ENCODE data around the gene SDF4. TPM values are rescaled to one million over a fixed set of nuclear protein-coding genes. Genes with fewer than 3 reads are reported as not detected.

The SDF4 gene
- total and polyA plus RNA-seq, 10 donors, result 39.1 to 145 (median 88.5) TPM

- no peak for TF ChIP-seq POLR2A (IDR thresholded peaks at IDR 0.05)
- no peak for TF ChIP-seq CTCF (IDR thresholded peaks at IDR 0.05 in 8 of 11, conservative IDR thresholded peaks at IDR 0.05 in 3 of 11)
- TF ChIP-seq POLR2AphosphoS5 (IDR thresholded peaks at IDR 0.05), result peak in 2 of 3 donors; percentile 18 to 27
- Histone ChIP-seq H3K27ac (no peak overlapping the region), H3K4me1 (peaks cover 0 to 67% (median 38%) of the 10 kb centered on the region in 6 donors), H3K36me3 (no peaks in the 10 kb centered on the region), H3K27me3 (replicated peaks in 1 of 7) (peaks cover 0 to 100% (median 68%) of the 10 kb centered on the region in 7 donors), H3K9me3 (peaks cover 0 to 5% (median 0%) of the 10 kb centered on the region in 8 donors), H3K4me3 (peak overlapping the region in 1 of 8 donors; percentile 23)
- intact Hi-C loops (cut with DNase I; ENCODE audit: low total_unique reads), result no loop called here
- 48 to 68% (median 55%) methylated on average over 16 to 33 of the region's 33 CpGs for WGBS, 5 donors
- peak; percentile 86 for DNase-seq
These were observed 60.1 kb downstream of the SDF4 start for GRCh38 chr1:1171546-1172340.

DNA sequence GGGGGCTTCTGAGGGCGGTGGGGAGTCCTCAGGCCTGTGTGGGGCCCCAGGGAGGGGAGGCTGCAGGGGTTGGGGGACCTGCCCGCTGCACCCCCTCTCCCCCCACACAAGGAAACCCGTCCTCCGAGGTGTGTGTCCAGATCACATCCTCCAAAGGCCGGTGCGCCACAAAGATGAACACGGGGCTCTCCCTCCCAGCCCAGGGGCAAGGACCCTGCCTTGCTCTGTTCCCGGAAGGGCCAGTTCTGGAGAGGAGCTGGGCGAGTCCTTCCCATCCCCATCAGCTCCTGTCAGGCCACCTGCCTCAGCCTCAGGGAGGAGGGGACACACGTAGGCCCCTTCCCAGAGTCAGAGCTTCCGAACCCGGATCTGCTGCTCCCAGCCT lies 60.6 kb downstream of the SDF4 start:
- Histone ChIP-seq H3K4me3 (peak overlapping the region in 1 of 8 donors; percentile 23), H3K9me3 (peaks cover 0 to 5% (median 0%) of the 10 kb centered on the region in 8 donors), H3K4me1 (peaks cover 0 to 73% (median 38%) of the 10 kb centered on the region in 6 donors), H3K36me3 (no peaks in the 10 kb centered on the region), H3K27me3 (replicated peaks in 1 of 7) (peaks cover 0 to 100% (median 72%) of the 10 kb centered on the region in 7 donors), H3K27ac (no peak overlapping the region)
- intact Hi-C loops (cut with DNase I; ENCODE audit: low total_unique reads), result no loop called here
- no peak for DNase-seq
- no peak for TF ChIP-seq POLR2AphosphoS5 (IDR thresholded peaks at IDR 0.05)
- no peak for TF ChIP-seq CTCF (IDR thresholded peaks at IDR 0.05 in 8 of 11, conservative IDR thresholded peaks at IDR 0.05 in 3 of 11)
- TF ChIP-seq POLR2A (IDR thresholded peaks at IDR 0.05), result no peak
- 57 to 76% (median 71%) methylated on average over 4 to 12 of the region's 12 CpGs for WGBS, 5 donors

DNA sequence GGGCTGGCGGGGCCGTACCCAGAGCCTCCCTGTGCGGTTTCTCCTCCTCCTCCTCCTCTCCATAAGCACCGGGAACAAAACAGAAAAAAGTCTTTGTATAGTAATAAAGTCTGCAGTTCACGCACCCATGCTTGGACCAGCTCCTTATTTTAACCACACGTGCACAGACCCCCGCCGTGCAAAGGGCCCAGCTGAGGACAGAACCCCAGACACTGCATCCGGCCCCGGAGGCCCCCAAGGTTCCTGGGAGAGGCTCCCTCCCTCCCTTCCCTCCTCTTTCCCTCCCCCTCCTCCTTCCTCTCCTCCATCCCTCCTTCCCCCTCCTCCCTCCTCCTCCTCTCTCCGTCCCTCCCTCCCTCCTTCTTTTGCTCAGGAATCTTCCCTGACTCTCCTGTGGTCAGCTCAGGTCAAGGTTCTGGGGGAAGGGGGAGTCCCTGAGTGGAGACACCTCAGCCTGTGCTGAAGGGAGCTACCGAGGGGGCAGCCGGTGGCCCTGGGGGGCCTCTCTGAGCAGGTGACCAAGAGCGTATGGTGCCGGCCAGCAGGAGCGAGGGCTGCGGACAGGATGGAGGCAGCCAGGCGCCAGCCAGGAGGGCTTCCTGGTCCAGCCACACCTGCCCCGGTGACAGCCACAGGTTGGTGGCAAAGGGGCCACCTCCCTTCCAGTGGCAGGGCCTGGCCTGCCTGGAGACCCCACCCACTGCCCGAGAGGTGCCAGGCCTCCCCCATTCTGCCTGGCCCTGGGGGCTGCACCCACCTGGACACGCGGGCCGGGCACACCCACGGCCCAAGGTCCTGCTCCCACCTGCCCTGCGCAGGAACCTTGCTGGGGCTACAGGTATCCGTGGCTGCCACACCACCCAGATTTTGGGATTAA lies 61.3 kb downstream of the SDF4 start:
- peaks cover 0 to 100% (median 73%) of the 10 kb centered on the region in 7 donors for H3K27me3 ChIP-seq (replicated peaks in 1 of 7)
- 19 to 47% (median 42%) methylated on average over 12 to 26 of the region's 26 CpGs for WGBS, 5 donors
- peak; percentile 60 for DNase-seq
- intact Hi-C loops (cut with DNase I; ENCODE audit: low total_unique reads), result no loop called here
- H3K27ac ChIP-seq, result no peak overlapping the region
- peaks cover 0 to 3% (median 0%) of the 10 kb centered on the region in 8 donors for H3K9me3 ChIP-seq
- peaks cover 0 to 73% (median 38%) of the 10 kb centered on the region in 6 donors for H3K4me1 ChIP-seq
- no peaks in the 10 kb centered on the region for H3K36me3 ChIP-seq
- H3K4me3 ChIP-seq, result no peak overlapping the region
- TF ChIP-seq POLR2A (IDR thresholded peaks at IDR 0.05) (no peak), POLR2AphosphoS5 (IDR thresholded peaks at IDR 0.05) (no peak), CTCF (IDR thresholded peaks at IDR 0.05 in 8 of 11, conservative IDR thresholded peaks at IDR 0.05 in 3 of 11) (no peak)
